ENCODE data around the gene POU2F1.

- TF ChIP-seq CTCF (conservative IDR thresholded peaks at IDR 0.05; ENCODE audit: low read depth, low read length): no peak
- no peak for TF ChIP-seq EZH2 (IDR thresholded peaks at IDR 0.05; ENCODE audit: borderline replicate concordance, low read depth, low read length, poor library complexity, severe bottlenecking)
These were observed 73.8 kb downstream of the POU2F1 start for GRCh38 chr1:167294528-167294927.
